SK-N-SH (cell line): ENCODE results near the gene ELAC2.

Experiments
- EP300 ChIP-seq, 2 experiments: IDR thresholded peaks; 2 replicates each; pipeline versions ENCODE4 v1.4.0 to v1.6.1; 2012; ENCODE audit warnings: borderline replicate concordance in 1 of 2, low read depth in 1 of 2, low read length in 1 of 2
- EZH2phosphoT487 ChIP-seq: fragments of 200-600 bp; sonication (generic); IDR thresholded peaks from 2 replicates; pipeline ENCODE4 v1.6.1; 2017; ENCODE audit warnings: low read depth, mixed run types, mild to moderate bottlenecking, antibody characterized with exemption, moderate library complexity, borderline replicate concordance
- GABPA ChIP-seq: IDR thresholded peaks from 2 replicates; pipeline ENCODE4 v1.4.0; 2012; ENCODE audit warnings: low read depth, mild to moderate bottlenecking
- MXI1 ChIP-seq: IDR thresholded peaks from 2 replicates; pipeline ENCODE4 v1.6.1; 2012; ENCODE audit warnings: mild to moderate bottlenecking, low read depth, low read length, improper control_type of control experiment
- NFIC ChIP-seq: IDR thresholded peaks from 2 replicates; pipeline ENCODE4 v1.4.0; 2012; ENCODE audit warnings: borderline replicate concordance
- POLR2AphosphoS5 ChIP-seq: IDR thresholded peaks from 2 replicates; pipeline ENCODE4 v1.6.1; 2012; ENCODE audit warnings: low read depth, low read length
- RAD21 ChIP-seq: IDR thresholded peaks from 2 replicates; pipeline ENCODE4 v1.6.1; 2012; ENCODE audit warnings: mild to moderate bottlenecking, low read length
- RCOR1 ChIP-seq: fragments of 150-350 bp; IDR thresholded peaks from 2 replicates; pipeline ENCODE4 v1.6.1; 2017; ENCODE audit warnings: antibody characterized with exemption, low read length
- SMC3 ChIP-seq: IDR thresholded peaks from 2 replicates; pipeline ENCODE4 v1.6.1; 2012; ENCODE audit warnings: low read depth, low read length, improper control_type of control experiment
- YY1 ChIP-seq: IDR thresholded peaks from 2 replicates; pipeline ENCODE4 v1.4.0; 2012; ENCODE audit warnings: low read depth, mild to moderate bottlenecking
- TF ChIP-seq, protein P1 (sequence below): fragments of 200-600 bp; sonication (generic); IDR thresholded peaks from 2 replicates; pipeline ENCODE4 v1.6.1; 2017; ENCODE audit warnings: antibody characterized with exemption, mild to moderate bottlenecking, moderate library complexity
- TF ChIP-seq, protein P2 (sequence below): IDR thresholded peaks from 2 replicates; pipeline ENCODE4 v1.4.0; 2012; ENCODE audit warnings: low read depth, borderline replicate concordance
- TF ChIP-seq, protein P3 (sequence below): IDR thresholded peaks from 2 replicates; pipeline ENCODE4 v1.4.0; 2012; ENCODE audit warnings: low read depth, borderline replicate concordance

DNA sequence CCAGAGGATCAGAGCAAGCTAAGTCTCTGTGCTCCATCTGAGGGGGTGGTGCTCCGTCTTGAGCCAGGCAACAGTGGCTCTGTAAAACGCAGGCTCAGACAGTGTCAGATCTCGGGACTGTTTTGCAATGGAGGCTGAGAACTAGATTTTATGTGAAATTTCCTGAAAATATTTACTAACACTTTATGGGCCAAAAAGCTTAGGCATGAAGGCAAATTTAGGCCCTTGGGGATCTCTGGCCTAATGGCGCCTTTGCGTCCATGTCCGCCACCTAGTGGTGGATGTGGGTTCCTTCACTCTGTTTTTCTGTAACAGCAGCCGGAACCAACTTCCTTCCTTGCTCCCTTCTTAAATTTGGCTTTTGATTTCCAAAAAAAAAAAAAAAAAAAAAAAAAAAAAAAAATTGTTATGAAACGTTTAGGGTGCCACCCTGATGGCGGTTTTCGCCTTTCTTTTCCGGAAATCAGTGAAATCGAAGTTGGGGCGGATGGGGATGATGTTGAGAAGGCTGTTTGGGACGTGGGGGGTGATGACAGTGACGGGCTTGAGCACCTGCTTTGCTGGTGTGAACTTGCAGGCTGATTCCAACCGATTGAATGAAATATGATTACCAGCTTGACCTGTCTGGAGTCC, 14.0 kb upstream of the ELAC2 start:
- TF ChIP-seq GABPA (no peak), EZH2phosphoT487 (no peak), RAD21 (peak; percentile 42), MXI1 (no peak), NFIC (no peak), EP300 (IDR thresholded peaks at IDR 0.05; ENCODE audit: borderline replicate concordance in 1 of 2, low read depth in 1 of 2, low read length in 1 of 2) (no peak), SMC3 (peak; percentile 36; the same call in 1 of the 2 replicates), YY1 (peak; percentile 71; the same call in 1 of the 2 replicates), POLR2AphosphoS5 (no peak), RCOR1 (no peak)
- TF ChIP-seq, protein P1, sequence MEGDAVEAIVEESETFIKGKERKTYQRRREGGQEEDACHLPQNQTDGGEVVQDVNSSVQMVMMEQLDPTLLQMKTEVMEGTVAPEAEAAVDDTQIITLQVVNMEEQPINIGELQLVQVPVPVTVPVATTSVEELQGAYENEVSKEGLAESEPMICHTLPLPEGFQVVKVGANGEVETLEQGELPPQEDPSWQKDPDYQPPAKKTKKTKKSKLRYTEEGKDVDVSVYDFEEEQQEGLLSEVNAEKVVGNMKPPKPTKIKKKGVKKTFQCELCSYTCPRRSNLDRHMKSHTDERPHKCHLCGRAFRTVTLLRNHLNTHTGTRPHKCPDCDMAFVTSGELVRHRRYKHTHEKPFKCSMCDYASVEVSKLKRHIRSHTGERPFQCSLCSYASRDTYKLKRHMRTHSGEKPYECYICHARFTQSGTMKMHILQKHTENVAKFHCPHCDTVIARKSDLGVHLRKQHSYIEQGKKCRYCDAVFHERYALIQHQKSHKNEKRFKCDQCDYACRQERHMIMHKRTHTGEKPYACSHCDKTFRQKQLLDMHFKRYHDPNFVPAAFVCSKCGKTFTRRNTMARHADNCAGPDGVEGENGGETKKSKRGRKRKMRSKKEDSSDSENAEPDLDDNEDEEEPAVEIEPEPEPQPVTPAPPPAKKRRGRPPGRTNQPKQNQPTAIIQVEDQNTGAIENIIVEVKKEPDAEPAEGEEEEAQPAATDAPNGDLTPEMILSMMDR = peak; percentile 82
- TF ChIP-seq, protein P2, sequence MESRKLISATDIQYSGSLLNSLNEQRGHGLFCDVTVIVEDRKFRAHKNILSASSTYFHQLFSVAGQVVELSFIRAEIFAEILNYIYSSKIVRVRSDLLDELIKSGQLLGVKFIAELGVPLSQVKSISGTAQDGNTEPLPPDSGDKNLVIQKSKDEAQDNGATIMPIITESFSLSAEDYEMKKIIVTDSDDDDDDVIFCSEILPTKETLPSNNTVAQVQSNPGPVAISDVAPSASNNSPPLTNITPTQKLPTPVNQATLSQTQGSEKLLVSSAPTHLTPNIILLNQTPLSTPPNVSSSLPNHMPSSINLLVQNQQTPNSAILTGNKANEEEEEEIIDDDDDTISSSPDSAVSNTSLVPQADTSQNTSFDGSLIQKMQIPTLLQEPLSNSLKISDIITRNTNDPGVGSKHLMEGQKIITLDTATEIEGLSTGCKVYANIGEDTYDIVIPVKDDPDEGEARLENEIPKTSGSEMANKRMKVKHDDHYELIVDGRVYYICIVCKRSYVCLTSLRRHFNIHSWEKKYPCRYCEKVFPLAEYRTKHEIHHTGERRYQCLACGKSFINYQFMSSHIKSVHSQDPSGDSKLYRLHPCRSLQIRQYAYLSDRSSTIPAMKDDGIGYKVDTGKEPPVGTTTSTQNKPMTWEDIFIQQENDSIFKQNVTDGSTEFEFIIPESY = no peak
- TF ChIP-seq, protein P3, sequence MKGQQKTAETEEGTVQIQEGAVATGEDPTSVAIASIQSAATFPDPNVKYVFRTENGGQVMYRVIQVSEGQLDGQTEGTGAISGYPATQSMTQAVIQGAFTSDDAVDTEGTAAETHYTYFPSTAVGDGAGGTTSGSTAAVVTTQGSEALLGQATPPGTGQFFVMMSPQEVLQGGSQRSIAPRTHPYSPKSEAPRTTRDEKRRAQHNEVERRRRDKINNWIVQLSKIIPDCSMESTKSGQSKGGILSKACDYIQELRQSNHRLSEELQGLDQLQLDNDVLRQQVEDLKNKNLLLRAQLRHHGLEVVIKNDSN = no peak
